Activated naive CD4-positive, alpha-beta T cell treated with Interleukin-2 at 50 U/mL for 16 hours (primary cell): ENCODE data around the gene TBL1Y.

Experiments
- DNase-seq: peaks from one replicate; pipeline ENCODE4 v3.0.0-alpha.2; 2020

The TBL1Y gene

DNA sequence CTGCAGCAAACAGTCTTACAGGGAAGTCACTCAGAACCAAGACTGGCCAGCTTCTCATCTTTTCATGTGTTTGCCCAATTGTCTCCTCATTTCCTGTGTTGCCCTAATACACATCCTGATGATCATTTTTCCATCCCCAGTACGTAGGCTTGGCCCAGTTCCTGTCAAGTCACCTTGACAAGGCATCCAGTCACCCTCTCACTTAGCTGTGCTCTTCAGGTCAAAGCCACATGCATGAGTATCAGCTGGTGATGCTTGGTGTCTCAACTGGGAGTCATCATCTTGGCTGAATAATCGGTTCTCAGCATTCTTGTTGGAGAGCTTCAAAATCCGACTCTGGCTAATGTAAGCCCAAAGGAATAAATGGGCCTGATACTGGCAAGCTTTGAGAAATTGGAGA is 186.5 kb downstream of the TBL1Y start:
- DNase-seq, result no peak

DNA sequence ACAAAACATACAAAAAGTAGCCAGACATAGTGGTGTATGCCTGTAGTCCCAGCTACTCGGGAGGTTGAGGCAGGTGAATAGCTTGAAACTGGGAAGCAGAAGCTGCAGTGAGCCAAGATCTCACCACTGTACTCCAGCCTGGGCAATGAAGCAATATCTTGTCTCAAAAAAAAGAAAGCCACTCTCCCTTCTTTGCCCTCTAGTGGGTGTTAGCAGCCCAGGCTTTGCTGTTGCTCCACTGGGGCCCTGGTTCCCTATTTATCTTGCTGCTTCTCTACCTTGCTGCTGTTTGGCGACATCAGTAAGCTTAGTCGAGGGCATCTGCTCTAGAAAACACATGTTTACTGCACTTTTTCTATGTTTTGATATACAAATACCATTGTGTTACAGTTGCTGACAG is 189.2 kb downstream of the TBL1Y start:
- no peak for DNase-seq

DNA sequence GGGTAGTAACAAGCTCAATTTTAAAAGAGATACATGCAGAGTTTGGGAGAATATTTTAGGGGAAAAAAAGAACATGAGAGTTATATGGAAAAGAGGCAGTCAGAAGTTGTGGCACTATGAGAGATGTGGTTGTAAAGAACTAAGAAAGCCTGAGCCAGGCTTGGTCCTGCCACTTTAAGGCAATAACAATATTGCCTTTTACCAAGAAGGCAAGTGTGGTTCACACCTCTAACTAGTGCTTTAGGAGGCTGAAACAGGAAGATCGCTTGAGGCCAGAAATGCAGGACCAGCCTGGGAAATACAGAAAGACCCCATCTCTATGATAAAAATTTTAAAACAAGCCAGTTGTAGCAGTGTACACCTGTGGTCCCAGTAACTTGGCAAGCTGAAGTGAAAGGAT is 192.2 kb downstream of the TBL1Y start:
- no peak for DNase-seq

DNA sequence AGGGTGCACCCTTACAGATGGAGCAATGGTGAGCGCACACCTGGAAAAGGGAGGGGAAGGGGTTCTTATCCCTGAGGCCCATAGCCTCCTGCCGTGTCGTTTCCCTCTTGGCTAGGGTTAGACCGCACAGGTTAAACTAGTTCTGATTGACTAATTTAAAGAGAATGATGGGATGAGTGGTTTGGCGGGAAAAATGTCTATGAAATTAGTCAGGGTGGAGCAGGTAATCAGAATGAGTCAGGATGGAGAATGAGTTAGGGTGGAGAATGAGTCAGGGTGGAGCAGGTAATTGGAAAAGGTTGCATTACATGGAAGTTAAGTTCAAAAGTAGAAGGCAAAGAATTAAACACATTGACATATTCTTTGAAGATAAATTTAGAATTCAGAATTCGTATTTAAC is 196.7 kb downstream of the TBL1Y start:
- no peak for DNase-seq

DNA sequence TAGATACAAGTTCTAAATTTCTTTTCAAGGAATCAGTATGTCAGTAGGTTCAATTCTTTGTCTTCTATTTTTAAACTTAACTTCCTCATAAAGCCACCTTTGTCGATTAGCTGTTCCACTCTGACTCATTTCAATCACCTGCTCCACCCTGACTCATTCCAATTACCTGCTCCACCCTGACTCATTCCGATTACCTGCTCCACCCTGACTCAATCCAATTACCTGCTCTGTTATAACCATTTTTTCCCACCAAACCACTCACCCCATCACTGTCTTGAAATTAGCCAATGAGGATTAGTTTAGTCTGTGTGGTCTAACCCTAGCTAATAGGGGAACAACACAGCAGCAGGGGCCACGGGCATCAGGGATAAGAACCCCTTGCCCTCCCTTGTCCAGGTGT is 199.6 kb downstream of the TBL1Y start:
- DNase-seq, result no peak

DNA sequence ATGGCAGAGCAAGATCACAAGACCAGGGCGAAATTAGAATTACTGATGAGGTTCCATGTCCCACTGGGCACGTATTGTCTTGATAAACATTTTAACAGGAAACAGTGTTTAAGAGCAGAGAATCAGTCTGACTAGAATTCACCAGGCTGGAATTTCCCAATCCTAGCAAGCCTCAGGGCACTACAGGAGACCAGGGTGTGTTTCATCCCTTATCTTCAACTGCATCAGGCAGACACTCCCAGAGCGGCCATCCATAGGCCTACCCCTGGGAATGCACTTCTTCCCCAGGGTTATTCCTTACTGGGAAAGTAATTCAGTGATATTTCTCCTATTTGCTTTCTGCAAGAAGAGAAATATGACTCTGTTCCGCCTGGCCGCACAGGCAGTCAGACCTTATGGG is 205.4 kb downstream of the TBL1Y start:
- no peak for DNase-seq

DNA sequence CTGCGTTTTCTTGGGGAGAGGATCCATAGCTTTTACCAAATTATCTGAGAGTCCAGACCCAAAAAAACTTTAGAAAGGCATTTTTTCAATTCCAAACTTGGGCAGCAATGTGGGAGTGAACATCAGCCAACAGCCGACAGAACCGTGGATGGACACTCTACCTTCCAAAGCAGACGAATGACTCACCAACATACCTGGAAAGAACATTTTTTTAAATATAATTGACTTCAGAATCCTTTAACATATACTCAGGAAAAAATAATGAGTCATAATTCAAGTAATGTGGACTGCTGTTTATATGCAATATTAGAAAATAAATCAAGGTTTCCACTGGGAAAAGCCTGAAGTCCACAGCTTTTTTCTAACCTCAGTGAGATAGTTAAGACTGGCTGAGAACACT is 211.7 kb downstream of the TBL1Y start:
- no peak for DNase-seq

DNA sequence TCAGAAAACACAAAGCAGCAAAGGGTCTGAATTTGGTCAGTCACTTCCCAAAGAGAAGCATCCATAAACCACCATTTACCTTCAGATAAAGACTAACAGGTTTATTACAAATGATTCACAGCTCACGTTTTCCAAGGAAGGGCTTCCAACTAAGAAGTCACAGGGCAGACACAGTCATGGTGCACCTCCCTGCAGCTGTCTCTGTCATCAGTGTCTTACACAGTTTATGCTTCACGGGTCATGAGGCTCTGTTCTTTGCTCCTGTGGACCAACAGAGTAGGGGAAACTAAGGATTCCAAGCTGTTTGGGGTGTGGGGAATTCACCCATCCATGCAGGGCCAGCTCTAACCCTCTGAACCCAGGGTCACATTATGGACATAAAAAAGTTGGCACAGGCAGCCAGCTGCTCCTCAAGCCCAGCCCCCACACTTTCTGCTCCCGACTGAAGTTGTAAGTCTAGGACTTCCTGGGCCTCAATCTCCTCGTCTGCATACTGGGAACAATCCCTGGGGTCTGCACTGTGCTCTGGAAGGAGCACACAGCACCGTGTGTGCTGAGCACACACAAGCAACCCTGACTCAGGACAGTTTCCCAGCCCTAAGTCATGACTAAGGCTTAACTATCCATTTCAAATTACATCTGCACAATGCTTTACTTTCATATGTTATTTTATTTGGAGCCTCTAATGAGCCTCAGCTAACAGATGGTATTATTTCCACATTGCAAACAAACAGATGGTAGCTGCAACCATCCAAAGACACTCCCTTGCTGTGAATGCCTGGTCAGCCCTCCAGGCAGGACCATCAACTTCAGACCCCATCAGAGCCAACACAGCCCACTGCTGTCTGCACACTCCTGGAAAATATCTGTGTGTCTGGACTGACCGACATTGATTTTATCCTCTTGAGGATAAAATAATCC is 214.9 kb downstream of the TBL1Y start:
- DNase-seq, result no peak

DNA sequence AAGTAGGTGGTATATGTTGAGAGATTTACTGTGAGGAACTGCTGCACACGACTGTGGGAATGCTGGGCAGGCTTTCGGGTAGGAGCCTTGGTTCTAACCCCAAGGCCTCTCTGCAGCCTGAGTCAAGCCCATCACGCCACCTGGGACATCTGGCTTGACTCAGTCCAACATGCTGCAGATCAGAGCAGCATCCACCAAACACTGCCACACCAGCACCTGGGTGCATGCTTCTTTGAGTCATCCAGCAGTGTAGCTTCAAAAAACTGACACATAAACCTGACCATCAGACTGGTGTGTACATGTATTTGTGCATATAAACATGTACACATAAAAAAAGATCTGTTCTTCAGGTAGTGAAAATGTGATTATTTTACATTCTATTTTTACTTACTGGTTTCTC is 217.7 kb downstream of the TBL1Y start:
- DNase-seq, result no peak
